Gastrocnemius medialis (tissue), 4 donors: Measurements from ENCODE around the gene COASY. TPM values are rescaled to one million over a fixed set of nuclear protein-coding genes. Genes with fewer than 3 reads are reported as not detected.

Experiments used
- ATAC-seq, 2 donors: fragments of 150-250 bp; one replicate each; pipeline ENCODE4 v1.9.1; 2016
- DNase-seq, 2 donors: peaks; one replicate each; pipeline ENCODE4 v3.0.0-alpha.2; 2019
- H3K27ac ChIP-seq, 4 donors: fragments of 200-600 bp; sonication (generic); 1 replicate in 1 of 4; 2 replicates in 3 of 4; pipeline ENCODE4 v1.5.1; 2016 to 2018; ENCODE audit warnings: mild to moderate bottlenecking in 2 of 4, moderate library complexity in 1 of 4
- H3K27me3 ChIP-seq, 3 donors: fragments of 200-600 bp; sonication (generic) in 2 of 3; 1 replicate in 1 of 3; 2 replicates in 2 of 3; pipeline versions ENCODE4 v1.5.1 to v1.6.0; 2016 to 2019; ENCODE audit warnings: mild to moderate bottlenecking in 1 of 3, moderate library complexity in 1 of 3
- H3K36me3 ChIP-seq, 2 donors: fragments of 200-600 bp; sonication (generic) in 1 of 2; one replicate each; pipeline ENCODE4 v1.5.1; 2017 to 2018
- H3K4me1 ChIP-seq, 2 donors: fragments of 200-600 bp; sonication (generic) in 1 of 2; one replicate each; pipeline ENCODE4 v1.5.1; 2016 to 2017; ENCODE audit warnings: mild to moderate bottlenecking in 2 of 2
- H3K4me3 ChIP-seq, 4 donors: fragments of 200-600 bp; sonication (generic) in 3 of 4; 1 replicate in 1 of 4; 2 replicates in 3 of 4; pipeline ENCODE4 v1.5.1; 2016 to 2019; ENCODE audit warnings: mild to moderate bottlenecking in 2 of 4
- H3K9me3 ChIP-seq, 3 donors: fragments of 200-600 bp; sonication (generic) in 2 of 3; 1 replicate in 1 of 3; 2 replicates in 2 of 3; pipeline ENCODE4 v1.5.1; 2016 to 2019
- CTCF ChIP-seq, 5 experiments: fragments of 450-650 bp in 3 of 5; fragments of 200-600 bp in 2 of 5; sonication (generic) in 2 of 5; IDR thresholded peaks in 4 of 5; conservative IDR thresholded peaks in 1 of 5; 1 replicate in 4 of 5; 2 replicates in 1 of 5; pipeline ENCODE4 v1.5.1; 2016 to 2019; ENCODE audit warnings: antibody characterized with exemption in 5 of 5, mild to moderate bottlenecking in 3 of 5, moderate library complexity in 3 of 5
- POLR2A ChIP-seq, 2 donors: fragments of 450-650 bp; IDR thresholded peaks; one replicate each; pipeline ENCODE4 v1.6.1; 2017; ENCODE audit warnings: antibody characterized with exemption in 2 of 2, mild to moderate bottlenecking in 2 of 2, moderate library complexity in 2 of 2
- in situ Hi-C, 4 donors: fragments of 200-750 bp; cut with MboI; loops; one replicate each; pipeline versions ENCODE4 v1.15.0 to v1.8.0; 2017; ENCODE audit warnings: low sequenced_read_pairs in 4 of 4
- intact Hi-C: fragments of 100-400 bp; cut with DNase I; formaldehyde crosslinking; loops from one replicate; pipeline ENCODE4 v1.15.1; 2023; ENCODE audit warnings: low total_unique reads
- total RNA-seq, 4 donors: library from RNA; depleted of rRNA; stranded (reverse); fragments of >200 nt; gene quantifications; one replicate each; pipeline versions ENCODE4 v1.1.0 to v1.2.3, GENCODE V29; 2016

COASY gene
- total RNA-seq, 4 donors from 2014 or later, result 22.4 to 39.9 (median 27.5) TPM

- ATAC-seq, result no peak
Measured at GRCh38 chr17:42566215-42566882, 4.4 kb downstream of the COASY start.

GRCh38 chr17:42566883-42567573 is 5.1 kb downstream of the COASY start, which contains the start of gene MLX:
TSS of gene MLX (plus strand) at chr17:42567100. CDS start at chr17:42567125, 25 bp downstream.
- TF ChIP-seq POLR2A (IDR thresholded peaks at IDR 0.05) (peak; percentile 34 to 71), CTCF (IDR thresholded peaks at IDR 0.05 in 4 of 5, conservative IDR thresholded peaks at IDR 0.05 in 1 of 5) (no peak)
- Histone ChIP-seq H3K36me3 (peaks cover 0 to 58% of the 10 kb centered on the region in 2 donors), H3K4me1 (peaks cover 27 to 37% of the 10 kb centered on the region in 2 donors), H3K27me3 (no peaks in the 10 kb centered on the region), H3K27ac (peak within 1 kb of the TSS; percentile 91 to 97 (median 94)), H3K9me3 (no peaks in the 10 kb centered on the region), H3K4me3 (peak within 1 kb of the TSS; percentile 84 to 92 (median 86))
- DNase-seq, result peak; percentile 91 to 94
- ATAC-seq, result peak; percentile 77 to 79
- in situ Hi-C loops (no loop called here), intact Hi-C loops (loop anchor here (1.0 kb wide), 1 partner anchor 10 kb away; the partner anchor contains the start of gene PSMC3IP)

More at GRCh38 chr17:42566215-42566882, 4.4 kb downstream of the COASY start:
- Histone ChIP-seq H3K27ac (peak overlapping the region; percentile 91 to 97 (median 94)), H3K4me3 (peak overlapping the region; percentile 84 to 92 (median 86)), H3K36me3 (peaks cover 0 to 51% of the 10 kb centered on the region in 2 donors), H3K4me1 (peaks cover 30 to 37% of the 10 kb centered on the region in 2 donors), H3K9me3 (no peaks in the 10 kb centered on the region), H3K27me3 (no peaks in the 10 kb centered on the region)
- no peak for TF ChIP-seq CTCF (IDR thresholded peaks at IDR 0.05 in 4 of 5, conservative IDR thresholded peaks at IDR 0.05 in 1 of 5)
- in situ Hi-C loops (no loop called here), intact Hi-C loops (no loop called here)
- no peak for DNase-seq

- TF ChIP-seq POLR2A (IDR thresholded peaks at IDR 0.05) (no peak), CTCF (IDR thresholded peaks at IDR 0.05 in 4 of 5, conservative IDR thresholded peaks at IDR 0.05 in 1 of 5) (no peak)
- Histone ChIP-seq H3K4me1 (peaks cover 18 to 28% of the 10 kb centered on the region in 2 donors), H3K27ac (peak overlapping the region; percentile 91 to 97 (median 94)), H3K4me3 (no peak overlapping the region), H3K36me3 (peaks cover 2 to 73% of the 10 kb centered on the region in 2 donors), H3K9me3 (no peaks in the 10 kb centered on the region), H3K27me3 (no peaks in the 10 kb centered on the region)
- in situ Hi-C loops, result no loop called here
- no peak for DNase-seq
- no peak for ATAC-seq
- intact Hi-C loops, result no loop called here
Measured at GRCh38 chr17:42568341-42569111, 6.6 kb downstream of the COASY start.

GRCh38 chr17:42571435-42572225 is 9.7 kb downstream of the COASY start:
- Histone ChIP-seq H3K4me3 (no peak overlapping the region), H3K9me3 (no peaks in the 10 kb centered on the region), H3K36me3 (peaks cover 2 to 69% of the 10 kb centered on the region in 2 donors), H3K27me3 (no peaks in the 10 kb centered on the region), H3K4me1 (peaks cover 5 to 10% of the 10 kb centered on the region in 2 donors), H3K27ac (peak overlapping the region in 1 of 4 donors; percentile 34)
- intact Hi-C loops, result no loop called here
- TF ChIP-seq CTCF (IDR thresholded peaks at IDR 0.05 in 4 of 5, conservative IDR thresholded peaks at IDR 0.05 in 1 of 5) (no peak), POLR2A (IDR thresholded peaks at IDR 0.05) (no peak)
- in situ Hi-C loops, result no loop called here
- ATAC-seq (no peak), DNase-seq (no peak)
